MM.1S (cell line): Measurements from ENCODE around the gene FOXA3.

Experiments used
- DNase-seq: peaks from one replicate; pipeline ENCODE4 v3.0.0-alpha.2; 2015
- H2AFZ ChIP-seq: fragments of 300-600 bp; sonication (generic); 2 replicates; pipeline ENCODE4 v1.6.0; 2016; ENCODE audit warnings: antibody characterized with exemption, low read length
- H3F3A ChIP-seq: fragments of 300-600 bp; sonication (generic); 2 replicates; pipeline ENCODE4 v1.6.1; 2016; ENCODE audit warnings: mild to moderate bottlenecking, antibody characterized with exemption, low read length, moderate library complexity, mixed read lengths; ENCODE audit not compliant: insufficient read depth
- H3K27ac ChIP-seq: fragments of 300-600 bp; sonication (generic); 2 replicates; pipeline ENCODE4 v1.5.1; 2016; ENCODE audit warnings: mild to moderate bottlenecking, low read length
- H3K27me3 ChIP-seq: fragments of 300-600 bp; sonication (generic); replicated peaks from 2 replicates; pipeline ENCODE4 v1.6.0; 2016; ENCODE audit warnings: low read length; ENCODE audit not compliant: insufficient read depth
- H3K36me3 ChIP-seq: fragments of 300-600 bp; sonication (generic); replicated peaks from 2 replicates; pipeline ENCODE4 v1.6.1; 2016; ENCODE audit warnings: mild to moderate bottlenecking, low read length, mixed read lengths; ENCODE audit not compliant: insufficient read depth
- H3K4me1 ChIP-seq: fragments of 300-600 bp; sonication (generic); 2 replicates; pipeline ENCODE4 v1.6.1; 2016; ENCODE audit warnings: low read length, mixed read lengths
- H3K4me2 ChIP-seq: fragments of 300-600 bp; sonication (generic); 2 replicates; pipeline ENCODE4 v1.6.0; 2016; ENCODE audit warnings: low read depth, low read length
- H3K4me3 ChIP-seq: fragments of 300-600 bp; sonication (generic); 2 replicates; pipeline ENCODE4 v1.5.1; 2016; ENCODE audit warnings: low read length, mixed read lengths
- H3K79me2 ChIP-seq: fragments of 300-600 bp; sonication (generic); 2 replicates; pipeline ENCODE4 v1.6.1; 2016; ENCODE audit warnings: mixed run types, low read length, mixed read lengths
- H3K9ac ChIP-seq: fragments of 300-600 bp; sonication (generic); 2 replicates; pipeline ENCODE4 v1.6.1; 2016; ENCODE audit warnings: low read length, mixed read lengths
- H3K9me2 ChIP-seq: fragments of 300-600 bp; sonication (generic); replicated peaks from 2 replicates; pipeline ENCODE4 v1.6.1; 2016; ENCODE audit warnings: mild to moderate bottlenecking, low read length, mixed read lengths; ENCODE audit not compliant: insufficient read depth
- H3K9me3 ChIP-seq: fragments of 300-600 bp; sonication (generic); replicated peaks from 2 replicates; pipeline ENCODE4 v1.6.1; 2016; ENCODE audit warnings: mild to moderate bottlenecking, low read length, mixed read lengths; ENCODE audit not compliant: insufficient read depth
- H4K20me1 ChIP-seq: fragments of 300-600 bp; sonication (generic); 2 replicates; pipeline ENCODE4 v1.6.1; 2016; ENCODE audit warnings: mild to moderate bottlenecking, low read length, moderate library complexity, mixed read lengths; ENCODE audit not compliant: insufficient read depth
- CTCF ChIP-seq: fragments of 300-600 bp; sonication (generic); IDR thresholded peaks from 2 replicates; pipeline ENCODE4 v1.5.1; 2016; ENCODE audit warnings: antibody characterized with exemption, low read length, mixed read lengths
- EZH2 ChIP-seq: fragments of 300-600 bp; sonication (generic); optimal IDR thresholded peaks from 2 replicates; pipeline ENCODE3; 2017; ENCODE audit warnings: low read depth, mild to moderate bottlenecking, antibody characterized with exemption, low read length, mixed read lengths
- EZH2phosphoT487 ChIP-seq: fragments of 300-600 bp; sonication (generic); IDR thresholded peaks from 2 replicates; pipeline ENCODE4 v1.6.1; 2018; ENCODE audit warnings: antibody characterized with exemption, low read length

FOXA3 gene

DNA sequence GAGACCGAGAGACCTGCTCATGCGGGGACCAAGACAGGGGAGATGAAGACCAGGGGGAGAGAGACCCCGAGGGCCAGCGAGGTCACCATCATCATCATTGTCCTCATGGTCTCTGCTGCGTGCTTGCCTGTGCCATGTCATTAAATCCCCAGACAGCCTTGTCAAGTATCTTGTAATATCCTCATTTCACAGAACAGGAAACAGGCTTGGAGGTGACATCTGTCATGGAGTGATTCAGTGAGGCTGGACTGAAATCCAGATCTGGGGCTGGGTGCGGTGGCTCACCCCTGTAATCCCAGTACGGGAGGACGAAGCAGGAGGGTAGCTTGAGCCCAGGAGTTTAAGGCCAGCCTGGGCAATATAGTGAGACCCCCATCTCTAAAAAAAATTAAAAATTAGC, 56.3 kb downstream of the FOXA3 start:
- Histone ChIP-seq H3K9ac (no peak overlapping the region), H3K27me3 (peaks cover 70% of the 10 kb centered on the region), H3K27ac (no peak overlapping the region), H3K9me2 (no peaks in the 10 kb centered on the region), H3K9me3 (no peaks in the 10 kb centered on the region), H3K4me2 (no peak overlapping the region), H3K4me3 (no peak overlapping the region), H3K79me2 (no peaks in the 10 kb centered on the region), H4K20me1 (no peaks in the 10 kb centered on the region), H3K4me1 (no peaks in the 10 kb centered on the region; the same call in 1 of the 2 replicates), H3F3A (no peaks in the 10 kb centered on the region), H3K36me3 (no peaks in the 10 kb centered on the region), H2AFZ (no peak overlapping the region)
- DNase-seq: no peak
- TF ChIP-seq EZH2phosphoT487: no peak
- TF ChIP-seq CTCF: no peak
- TF ChIP-seq EZH2: no peak

- H3K79me2 ChIP-seq: no peaks in the 10 kb centered on the region
- TF ChIP-seq CTCF (peak; percentile 7; the same call in 1 of the 2 replicates), EZH2phosphoT487 (no peak)
- H3K27me3 ChIP-seq: peaks cover 70% of the 10 kb centered on the region
- no peak for DNase-seq
- no peaks in the 10 kb centered on the region; the same call in 1 of the 2 replicates for H3K4me1 ChIP-seq
- no peak overlapping the region for H2AFZ ChIP-seq
- H3K4me2 ChIP-seq: no peak overlapping the region
- no peaks in the 10 kb centered on the region for H3K9me3 ChIP-seq
- no peak overlapping the region for H3K4me3 ChIP-seq
- no peaks in the 10 kb centered on the region for H3K9me2 ChIP-seq
- no peak overlapping the region for H3K27ac ChIP-seq
- no peaks in the 10 kb centered on the region for H4K20me1 ChIP-seq
- H3F3A ChIP-seq: no peaks in the 10 kb centered on the region
- no peak overlapping the region for H3K9ac ChIP-seq
- no peaks in the 10 kb centered on the region for H3K36me3 ChIP-seq
Measured at GRCh38 chr19:45922281-45922680, 58.2 kb downstream of the FOXA3 start.
